ENCODE data around the gene RAP2A.

DNA sequence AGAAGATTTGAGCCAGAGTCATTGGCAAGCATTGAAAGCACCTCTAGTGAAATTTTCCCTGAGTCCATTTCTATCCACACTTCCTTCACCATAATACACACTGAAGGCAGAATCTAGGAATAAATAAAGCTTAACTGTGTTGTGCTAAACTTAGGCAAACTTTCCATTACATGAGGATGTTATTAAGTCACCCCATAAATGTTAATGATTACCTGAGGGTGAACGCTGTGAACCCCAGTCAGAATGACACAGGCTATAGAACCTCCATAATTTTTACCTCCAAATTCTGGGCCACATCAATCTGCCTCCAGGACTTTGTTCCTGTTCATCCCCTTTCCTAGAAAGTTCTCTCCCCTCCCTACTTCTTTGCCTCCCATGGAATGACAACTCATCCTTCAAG, 71.0 kb downstream of the RAP2A start:
- no peak for TF ChIP-seq POLR2A (IDR thresholded peaks at IDR 0.05)
- no peak for TF ChIP-seq EP300 (IDR thresholded peaks at IDR 0.05)
